ENCODE results near the gene ORM1. TPM values are rescaled to one million over a fixed set of nuclear protein-coding genes. Genes with fewer than 3 reads are reported as not detected.
"Not testable (repeated sequence)": the region's sequence is repeated elsewhere in the genome, so short reads cannot be mapped to it uniquely, and the experiment has no call there.

The ORM1 gene
- total RNA-seq, 1 donor from 2014 or later, result not detected

GRCh38 chr9:114318416-114318815 lies 4.5 kb upstream of the ORM1 start:
- no peak for TF ChIP-seq CTCF (IDR thresholded peaks at IDR 0.05; ENCODE audit: insufficient read depth, low read length, poor library complexity, severe bottlenecking)
- Histone ChIP-seq H3K36me3 (ENCODE audit: control insufficient read depth, insufficient read depth, low read length) (no peaks in the 10 kb centered on the region), H3K4me3 (ENCODE audit: low read depth, low read length) (no peak overlapping the region), H3K27me3 (ENCODE audit: control insufficient read depth, insufficient read depth, low read length) (peaks cover 2% of the 10 kb centered on the region)
- DNase-seq (ENCODE audit: low read depth), result no peak

GRCh38 chr9:114319147-114319546 lies 3.8 kb upstream of the ORM1 start:
- H3K36me3 ChIP-seq (ENCODE audit: control insufficient read depth, insufficient read depth, low read length), result no peaks in the 10 kb centered on the region
- DNase-seq (ENCODE audit: low read depth), result no peak
- H3K4me3 ChIP-seq (ENCODE audit: low read depth, low read length), result no peak overlapping the region
- H3K27me3 ChIP-seq (ENCODE audit: control insufficient read depth, insufficient read depth, low read length), result peaks cover 2% of the 10 kb centered on the region
- TF ChIP-seq CTCF (IDR thresholded peaks at IDR 0.05; ENCODE audit: insufficient read depth, low read length, poor library complexity, severe bottlenecking), result no peak

- not testable (repeated sequence) for DNase-seq (ENCODE audit: low read depth); H3K4me3 ChIP-seq (ENCODE audit: low read depth, low read length); H3K27me3 ChIP-seq (ENCODE audit: control insufficient read depth, insufficient read depth, low read length); H3K36me3 ChIP-seq (ENCODE audit: control insufficient read depth, insufficient read depth, low read length)
Observed at GRCh38 chr9:114320710-114321109, 2.2 kb upstream of the ORM1 start.

- H3K27me3 ChIP-seq (ENCODE audit: control insufficient read depth, insufficient read depth, low read length), result peaks cover 2% of the 10 kb centered on the region
- H3K4me3 ChIP-seq (ENCODE audit: low read depth, low read length), result no peak overlapping the region
- TF ChIP-seq CTCF (IDR thresholded peaks at IDR 0.05; ENCODE audit: insufficient read depth, low read length, poor library complexity, severe bottlenecking), result no peak
- DNase-seq (ENCODE audit: low read depth), result no peak
- no peaks in the 10 kb centered on the region for H3K36me3 ChIP-seq (ENCODE audit: control insufficient read depth, insufficient read depth, low read length)
Observed at GRCh38 chr9:114321759-114322158, 1.1 kb upstream of the ORM1 start.

GRCh38 chr9:114322160-114322818 lies 609 bp upstream of the ORM1 start:
- H3K36me3 ChIP-seq (ENCODE audit: control insufficient read depth, insufficient read depth, low read length); H3K27me3 ChIP-seq (ENCODE audit: control insufficient read depth, insufficient read depth, low read length); DNase-seq (ENCODE audit: low read depth); H3K4me3 ChIP-seq (ENCODE audit: low read depth, low read length): not testable (repeated sequence)

- H3K4me3 ChIP-seq (ENCODE audit: low read depth, low read length); DNase-seq (ENCODE audit: low read depth); H3K36me3 ChIP-seq (ENCODE audit: control insufficient read depth, insufficient read depth, low read length); H3K27me3 ChIP-seq (ENCODE audit: control insufficient read depth, insufficient read depth, low read length): not testable (repeated sequence)
Observed at GRCh38 chr9:114323849-114324248, 951 bp downstream of the ORM1 start.

- no peak for TF ChIP-seq CTCF (IDR thresholded peaks at IDR 0.05; ENCODE audit: insufficient read depth, low read length, poor library complexity, severe bottlenecking)
- Histone ChIP-seq H3K36me3 (ENCODE audit: control insufficient read depth, insufficient read depth, low read length) (no peaks in the 10 kb centered on the region), H3K4me3 (ENCODE audit: low read depth, low read length) (no peak overlapping the region), H3K27me3 (ENCODE audit: control insufficient read depth, insufficient read depth, low read length) (no peaks in the 10 kb centered on the region)
- no peak for DNase-seq (ENCODE audit: low read depth)
Observed at GRCh38 chr9:114324492-114324891, 1.6 kb downstream of the ORM1 start.

GRCh38 chr9:114324965-114325364 lies 2.1 kb downstream of the ORM1 start:
- not testable (repeated sequence) for DNase-seq (ENCODE audit: low read depth); H3K27me3 ChIP-seq (ENCODE audit: control insufficient read depth, insufficient read depth, low read length); H3K36me3 ChIP-seq (ENCODE audit: control insufficient read depth, insufficient read depth, low read length); H3K4me3 ChIP-seq (ENCODE audit: low read depth, low read length)

- DNase-seq (ENCODE audit: low read depth); H3K27me3 ChIP-seq (ENCODE audit: control insufficient read depth, insufficient read depth, low read length); H3K4me3 ChIP-seq (ENCODE audit: low read depth, low read length); H3K36me3 ChIP-seq (ENCODE audit: control insufficient read depth, insufficient read depth, low read length): not testable (repeated sequence)
Observed at GRCh38 chr9:114325684-114326254, 2.9 kb downstream of the ORM1 start.
